ENCODE data around the gene MYOM3.

The MYOM3 gene

DNA sequence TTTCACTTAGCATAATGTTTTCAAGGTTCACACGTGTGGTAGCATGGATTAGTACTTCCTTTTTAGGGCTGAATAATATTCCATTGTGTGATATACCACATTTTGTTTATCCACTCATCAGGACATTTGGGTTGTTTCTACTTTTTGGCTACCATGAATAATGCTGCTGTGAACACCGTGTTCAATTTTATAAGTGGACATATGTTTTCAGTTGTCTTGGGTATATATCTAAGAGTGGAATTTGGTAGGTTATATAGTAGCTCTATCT is 27.2 kb upstream of the MYOM3 start:
- DNase-seq (ENCODE audit: low read depth in 1 of 2, low spot score in 1 of 2) = no peak

DNA sequence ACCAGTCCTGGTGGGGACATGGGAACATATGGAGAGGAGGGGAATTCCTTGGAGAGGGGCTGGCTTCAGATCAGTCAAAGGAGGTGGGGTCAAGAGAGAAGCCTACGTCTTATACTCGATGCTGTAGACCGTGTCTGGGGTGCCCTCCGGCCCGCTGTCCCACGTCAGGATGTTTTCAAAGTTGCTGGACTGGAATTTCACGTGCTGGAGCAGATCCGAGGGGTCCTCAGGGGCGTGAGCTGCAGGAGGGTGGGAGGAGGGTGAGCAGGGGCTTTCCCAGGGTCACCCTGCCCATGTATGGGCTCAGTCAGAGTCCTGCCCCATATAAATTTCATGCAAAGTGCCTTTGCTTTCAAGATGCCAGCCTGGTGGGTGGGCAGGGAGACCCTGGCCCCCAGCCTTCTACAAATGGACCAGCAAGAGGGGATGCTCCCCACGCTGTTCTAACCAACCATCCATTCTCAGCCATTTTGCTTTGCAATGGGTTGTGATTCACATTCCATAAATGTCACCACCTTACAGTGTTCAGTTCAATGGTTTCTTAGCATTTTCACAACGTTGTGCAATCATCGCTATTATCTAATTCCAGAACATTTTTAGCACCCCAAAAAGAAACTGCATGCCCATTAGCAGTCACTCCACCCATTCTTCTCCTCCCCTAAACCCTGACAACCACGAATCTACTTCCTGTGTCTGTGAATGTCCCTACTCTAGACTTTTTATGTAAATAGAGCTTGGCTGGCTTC is 26.7 kb upstream of the MYOM3 start:
- DNase-seq (ENCODE audit: low read depth in 1 of 2, low spot score in 1 of 2) = no peak

DNA sequence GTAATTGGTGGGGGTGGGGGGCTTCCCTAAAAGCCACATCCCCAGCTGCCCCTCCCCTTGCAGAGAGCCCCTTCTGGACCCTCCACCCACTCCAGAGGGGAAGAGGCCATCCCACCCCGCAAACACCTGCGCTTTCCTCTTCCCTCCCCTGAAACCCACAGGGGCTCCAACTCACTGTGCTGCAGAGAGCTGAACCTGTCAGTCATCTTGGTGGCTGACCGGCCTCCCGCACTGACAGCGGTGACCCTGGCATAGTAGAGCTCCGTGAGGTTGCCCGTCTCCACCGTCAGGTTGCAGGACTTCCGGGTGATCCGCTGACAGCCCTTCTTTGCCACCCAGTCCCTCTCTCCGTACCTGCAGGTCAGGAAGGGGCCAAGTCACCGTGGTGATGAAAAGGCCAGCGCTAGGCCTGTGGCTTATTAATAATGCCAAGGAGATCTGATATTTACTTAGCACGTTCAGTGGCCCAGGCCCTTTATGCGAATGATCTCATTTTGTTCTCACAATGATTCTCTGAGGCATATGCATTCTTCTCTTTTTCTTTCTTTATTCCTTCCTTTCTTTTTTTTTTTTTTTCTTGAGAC is 25.1 kb upstream of the MYOM3 start:
- DNase-seq (ENCODE audit: low read depth in 1 of 2, low spot score in 1 of 2) = no peak

DNA sequence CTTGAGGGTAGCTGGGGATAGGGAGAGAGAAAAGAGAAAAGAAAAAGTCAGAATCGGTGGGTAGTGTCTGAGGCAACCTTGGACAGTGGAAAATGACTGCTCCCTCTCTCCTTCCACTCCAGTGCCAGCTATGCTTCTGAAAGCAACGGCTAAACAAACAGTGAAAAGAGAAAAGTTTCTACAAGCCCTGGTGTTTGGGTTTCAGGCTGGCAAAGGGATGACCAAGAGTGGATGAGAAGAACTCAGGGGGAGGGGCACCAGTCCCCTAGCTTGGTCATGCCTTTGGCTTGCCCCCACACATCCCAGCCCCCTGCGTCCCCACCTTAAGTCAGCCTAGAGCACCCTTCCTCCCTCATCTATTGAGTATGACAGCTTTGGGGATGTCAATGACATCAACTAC is 22.4 kb upstream of the MYOM3 start:
- DNase-seq (ENCODE audit: low read depth in 1 of 2, low spot score in 1 of 2) = no peak

DNA sequence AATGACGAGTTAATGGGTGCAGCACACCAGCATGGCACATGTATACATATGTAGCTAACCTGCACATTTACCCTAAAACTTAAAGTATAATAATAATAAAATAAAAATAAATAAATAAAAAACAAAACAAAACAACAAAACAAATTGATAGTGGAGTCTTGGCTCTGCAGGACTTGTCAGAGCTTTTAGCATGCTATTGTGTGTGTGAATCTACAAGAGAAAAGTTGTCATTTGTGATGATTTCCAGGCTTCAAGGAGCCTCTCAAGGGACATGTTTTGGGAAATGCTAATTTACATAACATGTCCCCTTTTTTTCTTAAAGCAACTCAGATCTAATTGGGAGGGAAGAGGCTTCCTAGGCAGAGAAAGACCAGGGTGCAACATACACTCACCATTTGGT is 21.9 kb upstream of the MYOM3 start:
- no peak for DNase-seq (ENCODE audit: low read depth in 1 of 2, low spot score in 1 of 2)

DNA sequence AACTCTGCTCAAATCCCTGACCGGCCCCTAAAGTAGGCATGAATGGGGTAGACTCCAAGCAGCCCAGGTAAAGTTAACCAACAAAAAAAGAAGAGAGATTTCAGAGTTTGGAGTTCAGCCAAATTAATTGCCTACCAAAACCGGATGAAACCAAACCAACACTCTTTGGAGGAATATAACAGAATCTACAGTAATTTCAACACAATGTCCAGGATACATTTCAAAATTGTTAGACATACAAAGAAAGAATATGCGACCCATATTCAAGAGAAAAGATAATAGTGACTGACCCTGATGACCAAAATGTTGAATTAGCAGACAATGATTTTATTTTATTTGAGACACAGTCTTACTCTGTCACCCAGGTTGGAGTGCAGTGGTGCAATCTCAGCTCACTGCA is 18.4 kb upstream of the MYOM3 start:
- no peak for DNase-seq (ENCODE audit: low read depth in 1 of 2, low spot score in 1 of 2)

DNA sequence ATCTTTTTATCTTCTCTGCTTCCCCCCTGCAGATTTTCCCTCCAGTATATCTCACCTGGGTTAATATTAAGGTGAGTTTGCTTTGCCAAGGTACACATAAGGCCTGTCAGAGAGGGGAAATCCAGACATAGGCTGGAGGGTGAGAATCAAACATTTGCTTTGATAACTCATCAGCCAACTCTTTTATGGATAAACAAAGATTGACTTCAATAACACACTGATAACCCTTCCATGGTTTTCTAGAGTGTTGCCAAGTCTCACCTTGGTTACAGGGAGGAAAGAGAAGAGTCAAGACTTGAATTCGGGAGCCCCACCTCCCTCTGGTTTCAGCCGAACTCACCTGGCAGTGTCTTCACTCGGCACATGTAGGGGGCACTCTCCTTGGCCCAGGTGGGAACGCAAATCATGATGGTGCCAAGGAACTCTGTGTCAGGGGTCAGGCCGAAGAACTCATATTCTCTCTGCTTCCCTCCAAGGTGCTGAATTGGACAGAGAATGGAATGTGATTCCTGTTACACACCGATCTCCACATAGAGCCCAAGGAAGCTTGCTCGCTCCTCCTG is 15.9 kb upstream of the MYOM3 start:
- DNase-seq (ENCODE audit: low read depth in 1 of 2, low spot score in 1 of 2) = no peak

DNA sequence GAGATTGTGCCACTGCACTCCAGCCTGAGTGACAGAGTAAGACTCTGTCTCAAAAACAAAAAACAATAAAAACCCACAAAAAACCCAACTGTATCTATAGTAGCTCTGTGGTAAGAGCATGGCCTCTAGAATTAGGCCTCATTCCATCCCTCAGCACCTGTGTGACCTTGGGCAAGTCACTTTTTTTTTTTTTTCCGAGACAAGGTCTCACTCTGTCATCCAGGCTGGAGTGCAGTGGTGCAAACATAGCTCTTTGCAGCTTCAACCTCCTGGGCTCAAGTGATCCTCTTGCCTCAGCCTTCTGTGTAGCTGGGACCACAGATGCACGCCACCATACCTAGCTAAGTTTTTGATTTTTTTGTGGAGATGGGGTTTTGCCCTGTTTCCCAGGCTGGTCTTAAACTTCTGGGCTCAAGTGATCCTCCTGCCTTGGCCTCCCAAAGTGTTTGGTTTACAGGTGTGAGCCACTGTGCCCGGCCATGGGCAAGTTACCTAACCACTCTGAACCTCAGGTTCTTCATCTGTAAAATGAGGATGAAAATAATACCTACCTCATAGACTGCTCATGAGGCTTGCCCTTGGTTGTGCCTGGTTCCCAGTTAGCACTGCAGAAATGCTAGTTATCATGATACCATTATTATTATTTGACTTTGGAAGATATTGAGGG is 15.3 kb upstream of the MYOM3 start:
- no peak for DNase-seq (ENCODE audit: low read depth in 1 of 2, low spot score in 1 of 2)

DNA sequence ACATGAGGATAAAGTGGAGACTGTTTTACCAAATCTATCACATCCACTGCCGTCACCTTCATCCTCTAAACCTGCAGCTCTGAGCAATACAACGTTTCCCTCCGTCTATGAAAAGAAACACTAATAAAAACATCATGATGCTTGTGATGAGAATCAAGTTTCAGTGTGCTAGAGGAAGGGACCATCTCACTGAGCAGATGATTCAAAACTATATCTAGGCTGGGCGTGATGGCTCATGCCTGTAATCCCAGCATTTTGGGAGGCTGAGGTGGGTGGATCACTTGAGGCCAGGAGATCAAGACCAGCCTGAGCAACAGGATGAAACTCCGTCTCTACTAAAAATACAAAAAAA is 14.7 kb upstream of the MYOM3 start:
- DNase-seq (ENCODE audit: low read depth in 1 of 2, low spot score in 1 of 2) = no peak

DNA sequence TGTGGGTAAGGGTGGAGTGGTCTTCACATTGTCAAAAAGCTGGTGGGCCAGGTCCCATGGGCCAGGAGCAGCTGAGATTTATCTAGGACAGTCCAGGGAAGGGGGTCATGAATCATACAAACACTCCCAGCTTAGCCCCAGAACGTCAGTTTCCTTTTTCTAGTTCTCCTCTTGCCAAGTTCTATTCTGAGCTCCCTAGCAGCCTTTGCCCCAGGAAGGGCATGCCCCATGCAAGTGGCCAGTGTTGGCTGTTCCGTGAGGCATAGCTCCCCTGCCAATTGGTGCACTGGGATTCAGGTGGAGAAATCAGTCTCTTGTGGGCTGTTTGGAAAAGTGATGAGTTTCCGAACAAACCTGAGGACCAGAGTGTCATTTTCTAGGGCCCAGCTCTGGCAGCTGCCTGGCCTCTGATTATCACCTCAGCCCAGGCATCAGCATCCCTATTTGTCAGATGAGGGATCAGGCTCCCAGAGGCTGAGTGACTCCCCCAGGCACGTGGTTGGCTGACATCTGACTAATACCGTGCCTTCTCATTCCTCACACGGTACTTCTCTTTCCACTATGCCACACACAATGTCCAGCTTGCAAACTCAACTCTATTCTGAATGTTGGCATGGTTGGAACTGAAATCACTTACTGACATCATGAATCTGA is 14.2 kb upstream of the MYOM3 start:
- DNase-seq (ENCODE audit: low read depth in 1 of 2, low spot score in 1 of 2) = no peak

DNA sequence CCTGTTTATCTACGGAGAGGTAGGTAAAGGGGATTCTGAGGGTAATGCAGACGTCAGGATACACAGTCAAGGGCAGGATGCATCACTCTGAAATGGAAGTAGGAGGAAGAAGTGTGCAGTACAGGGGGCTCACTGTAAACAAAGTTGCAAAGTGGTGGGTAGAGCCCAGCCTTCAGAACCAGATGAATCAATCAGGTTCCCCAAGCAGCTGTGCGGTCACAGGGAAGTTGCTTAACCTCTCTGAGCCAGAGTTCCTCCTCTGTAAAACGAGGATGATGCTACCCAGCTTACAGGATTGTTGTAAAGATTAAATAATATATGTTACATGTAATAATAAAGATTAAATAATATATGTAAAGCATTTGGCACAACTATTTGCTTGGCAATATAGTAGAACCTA is 13.5 kb upstream of the MYOM3 start:
- no peak for DNase-seq (ENCODE audit: low read depth in 1 of 2, low spot score in 1 of 2)

DNA sequence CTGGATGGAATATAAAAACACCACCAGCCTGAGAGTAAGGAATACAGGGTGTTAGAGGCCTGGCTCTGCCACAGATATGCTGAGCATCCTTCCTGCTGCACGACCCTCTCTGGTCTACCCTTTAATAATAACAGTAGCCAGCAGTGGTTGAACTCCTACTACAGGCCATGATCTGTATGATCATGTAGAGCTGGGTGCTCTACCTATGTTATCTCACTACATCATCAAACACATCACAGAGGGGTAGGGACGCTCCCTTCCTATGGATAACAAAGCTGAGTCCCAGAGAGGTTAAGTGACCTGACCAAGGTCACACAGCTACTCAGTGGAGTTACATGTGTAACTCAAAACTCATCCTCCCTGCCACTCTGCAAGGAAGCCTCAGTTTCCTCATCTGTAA is 13.0 kb upstream of the MYOM3 start:
- no peak for DNase-seq (ENCODE audit: low read depth in 1 of 2, low spot score in 1 of 2)

DNA sequence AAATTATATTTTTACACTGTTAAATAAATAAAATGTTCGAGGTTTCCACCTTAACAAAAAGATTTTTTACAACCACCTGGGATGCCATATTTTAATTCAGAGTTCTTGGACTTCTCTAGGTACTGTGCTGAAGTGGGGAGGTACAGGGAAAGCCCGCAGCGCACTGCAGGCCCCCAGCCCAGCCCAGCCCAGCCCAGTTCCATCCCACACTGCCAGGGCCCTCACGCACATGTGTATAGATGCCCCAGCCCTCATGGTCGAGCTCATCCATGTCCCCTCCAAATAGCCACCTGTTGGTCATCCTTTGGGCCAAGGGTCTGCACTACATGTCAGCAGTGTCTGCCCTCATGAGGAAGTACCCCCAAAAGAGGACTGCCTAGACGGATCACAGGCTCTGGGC is 11.7 kb upstream of the MYOM3 start:
- DNase-seq (ENCODE audit: low read depth in 1 of 2, low spot score in 1 of 2) = no peak

DNA sequence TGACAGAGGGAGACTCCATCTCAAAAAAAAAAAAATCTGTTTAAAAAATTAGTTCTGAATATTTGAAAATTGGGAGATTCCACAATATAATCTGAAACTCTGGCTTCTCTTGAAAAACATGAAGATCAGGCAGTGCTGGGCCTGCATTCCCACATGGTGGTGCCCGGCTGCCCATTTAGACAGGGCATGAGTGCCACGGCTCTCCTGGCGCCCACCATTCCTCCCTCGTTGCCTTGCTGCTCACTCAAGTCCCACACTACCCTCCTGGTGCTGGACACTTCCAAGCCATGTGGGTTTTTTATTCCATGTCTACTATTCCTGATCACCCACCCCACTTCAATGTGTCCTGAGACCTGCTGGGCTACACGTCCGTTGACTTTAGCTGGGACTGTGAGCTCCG is 10.8 kb upstream of the MYOM3 start:
- no peak for DNase-seq (ENCODE audit: low read depth in 1 of 2, low spot score in 1 of 2)

DNA sequence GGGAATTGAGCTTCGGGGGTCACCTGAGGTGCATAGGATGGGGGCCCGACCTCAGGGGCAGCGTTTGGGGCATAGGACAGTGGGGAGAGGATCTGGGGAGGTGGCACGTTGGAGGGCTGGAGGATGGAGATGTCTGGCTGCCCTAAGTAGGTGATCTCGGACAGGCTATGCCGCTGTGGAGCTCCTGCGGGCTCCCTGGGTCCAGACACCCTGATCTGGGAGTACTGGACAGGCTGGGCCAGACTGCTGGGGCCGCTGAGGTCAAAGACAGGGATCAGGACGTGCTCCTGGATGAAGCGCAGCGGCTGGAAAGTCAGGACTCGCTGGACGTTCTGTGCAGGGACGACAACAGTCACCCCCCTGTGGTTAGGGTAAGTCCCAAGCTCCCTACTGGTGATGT is 9.5 kb upstream of the MYOM3 start:
- DNase-seq (ENCODE audit: low read depth in 1 of 2, low spot score in 1 of 2) = no peak

DNA sequence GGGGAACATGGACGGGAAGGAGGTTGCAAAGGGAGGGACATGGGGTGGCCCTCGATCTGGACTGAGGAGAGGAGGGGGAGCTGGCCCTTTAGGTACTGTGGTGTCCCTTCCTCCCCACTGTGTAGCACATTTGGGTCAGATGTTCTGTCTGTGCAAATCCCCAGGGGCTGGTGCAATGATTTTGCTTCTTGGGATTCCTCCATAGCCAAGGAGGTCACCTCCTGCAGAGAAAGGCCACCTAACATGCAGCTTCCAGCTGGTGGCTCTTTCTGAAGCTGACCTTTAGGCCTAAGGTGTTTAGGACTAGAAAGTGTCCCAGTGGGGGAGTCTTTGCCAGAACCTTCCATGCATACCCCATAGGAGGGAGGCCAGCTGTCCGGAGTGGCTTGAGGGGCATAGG is 9.0 kb upstream of the MYOM3 start:
- DNase-seq (ENCODE audit: low read depth in 1 of 2, low spot score in 1 of 2) = no peak

DNA sequence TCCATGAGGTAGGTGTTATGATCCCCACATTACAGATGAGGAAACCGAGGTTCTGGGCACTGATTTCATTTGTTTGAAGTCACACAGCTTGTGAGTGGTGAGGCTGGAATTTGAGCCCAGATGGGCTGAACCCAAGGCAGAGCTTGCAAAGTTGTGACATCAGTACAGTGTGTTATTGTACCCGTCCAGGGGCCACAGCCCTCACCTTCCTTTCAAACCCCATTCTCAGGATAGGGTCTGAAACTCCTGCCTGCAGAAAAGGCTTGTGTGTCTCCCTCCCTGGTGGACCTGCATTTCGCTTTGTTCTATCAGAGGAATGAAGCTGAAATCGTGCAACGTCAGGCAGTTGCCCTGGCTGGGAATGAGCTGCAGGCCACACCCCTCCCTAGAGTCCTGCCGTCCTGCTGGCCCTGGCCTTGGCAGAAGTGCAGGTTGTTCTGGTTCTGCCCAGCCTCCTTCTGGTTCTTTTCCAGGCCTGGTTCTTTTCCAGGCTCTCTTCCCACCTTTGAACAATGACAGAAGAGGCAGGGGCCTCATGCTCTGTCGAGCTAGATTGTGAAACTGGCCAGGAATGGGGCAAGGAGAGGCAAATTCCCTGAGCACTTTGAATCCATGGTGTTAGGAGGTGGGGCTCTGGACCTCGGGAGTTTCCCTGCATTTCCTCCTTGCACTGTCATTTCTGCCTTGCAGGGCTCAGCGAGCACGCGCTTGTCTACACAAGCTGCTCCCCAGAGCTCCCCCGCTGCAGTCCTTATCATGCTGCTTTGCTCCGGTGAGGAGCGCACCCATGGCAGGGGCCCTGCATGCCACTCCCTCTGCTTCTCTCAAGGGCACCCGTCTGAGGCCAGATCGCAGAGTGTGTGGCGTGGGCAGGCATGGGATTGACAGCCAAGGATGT is 8.2 kb upstream of the MYOM3 start:
- DNase-seq (ENCODE audit: low read depth in 1 of 2, low spot score in 1 of 2) = no peak

DNA sequence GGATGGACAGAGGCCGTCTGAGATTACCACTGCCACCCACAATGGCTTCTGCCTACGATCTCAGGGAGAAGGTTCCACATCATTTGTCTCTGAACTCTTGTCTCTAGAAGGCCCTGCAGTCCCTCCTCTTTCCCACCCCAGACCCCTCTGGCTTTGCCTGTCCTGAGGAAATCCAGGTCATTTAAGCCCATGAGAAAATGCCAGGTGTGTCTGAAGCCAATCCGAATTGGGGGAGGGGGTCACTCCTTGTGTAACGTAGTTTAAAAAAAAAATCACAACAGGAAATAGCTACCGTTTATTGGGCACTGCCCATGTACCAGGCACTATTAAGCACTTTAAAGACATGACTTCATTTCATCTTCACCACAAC is 7.5 kb upstream of the MYOM3 start:
- no peak for DNase-seq (ENCODE audit: low read depth in 1 of 2, low spot score in 1 of 2)

DNA sequence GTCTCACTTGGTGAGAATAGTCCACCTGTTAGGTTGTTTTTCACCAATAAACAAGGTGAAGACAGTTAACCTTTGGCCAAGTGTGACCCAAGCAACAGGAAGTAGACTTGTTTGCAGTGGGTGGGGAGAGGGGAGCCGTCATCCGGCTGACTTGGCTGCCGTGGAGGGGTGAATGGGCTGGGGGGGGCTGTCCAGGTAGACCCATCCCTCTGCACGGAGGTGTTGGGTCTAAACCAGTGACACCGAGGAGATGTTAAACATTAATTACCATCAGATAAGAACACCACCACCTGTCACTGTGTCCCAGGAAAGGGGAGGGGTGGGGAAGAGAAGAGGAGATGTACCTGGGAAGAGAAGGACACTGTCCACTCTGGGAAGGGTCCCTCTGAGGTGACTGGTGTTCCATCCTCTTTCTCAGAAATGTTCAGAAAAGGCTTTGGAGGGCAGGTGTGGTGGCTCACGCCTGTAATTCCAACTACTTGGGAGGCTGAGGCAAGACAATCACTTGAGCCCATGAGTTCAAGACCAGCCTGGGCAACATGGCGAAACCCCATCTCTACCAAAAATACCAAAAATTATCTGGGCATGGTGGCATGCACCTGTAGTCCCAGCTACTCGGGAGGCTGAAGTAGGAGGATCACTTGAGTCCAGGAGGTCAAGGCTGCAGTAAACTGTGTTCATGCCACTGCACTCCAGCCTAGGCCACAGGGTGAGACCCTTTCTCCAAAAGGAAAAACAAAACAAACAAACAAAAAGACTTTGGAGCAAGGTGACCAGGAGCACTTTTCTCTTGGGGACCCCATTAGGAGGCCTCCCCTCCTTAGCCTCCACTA is 6.7 kb upstream of the MYOM3 start:
- no peak for DNase-seq (ENCODE audit: low read depth in 1 of 2, low spot score in 1 of 2)

DNA sequence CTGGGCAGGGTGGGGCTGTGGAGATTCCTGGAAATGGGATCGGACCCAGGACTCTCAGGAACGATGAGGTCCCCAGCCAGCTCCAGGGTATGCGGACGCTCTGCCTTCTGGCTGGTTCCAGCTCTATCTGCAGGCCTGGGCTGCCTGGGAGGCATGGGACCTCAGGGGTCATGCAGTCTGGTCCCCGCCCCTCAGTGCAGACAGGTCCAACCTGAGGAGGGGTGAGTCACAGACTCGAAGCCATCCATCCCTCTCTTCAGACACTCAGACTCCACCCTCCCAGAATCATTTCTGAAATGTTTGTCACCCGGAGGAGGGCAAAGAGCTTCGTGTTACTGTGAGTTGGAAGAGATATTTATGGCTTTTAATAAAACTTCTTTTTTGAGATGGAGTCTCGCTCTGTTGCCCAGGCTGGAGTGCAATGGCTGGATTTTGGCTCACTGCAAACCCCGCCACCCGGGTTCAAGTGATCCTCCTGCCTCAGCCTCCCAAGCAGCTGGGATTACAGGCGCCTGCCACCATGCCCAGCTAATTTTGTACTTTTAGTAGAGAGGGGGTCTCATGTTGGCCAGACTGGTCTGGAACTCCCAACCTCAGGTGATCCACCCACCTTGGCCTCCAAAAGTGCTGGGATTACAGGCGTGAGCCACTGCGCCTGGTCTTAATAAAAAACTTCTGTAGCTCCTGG is 5.9 kb upstream of the MYOM3 start:
- DNase-seq (ENCODE audit: low read depth in 1 of 2, low spot score in 1 of 2) = no peak
